GM19238 (cell line): ENCODE measurements around the gene LMAN1.

Source experiments
- DNase-seq: peaks from one replicate; pipeline ENCODE4 v3.0.0; 2011; ENCODE audit warnings: low spot score; ENCODE audit not compliant: insufficient read length

LMAN1 gene

DNA sequence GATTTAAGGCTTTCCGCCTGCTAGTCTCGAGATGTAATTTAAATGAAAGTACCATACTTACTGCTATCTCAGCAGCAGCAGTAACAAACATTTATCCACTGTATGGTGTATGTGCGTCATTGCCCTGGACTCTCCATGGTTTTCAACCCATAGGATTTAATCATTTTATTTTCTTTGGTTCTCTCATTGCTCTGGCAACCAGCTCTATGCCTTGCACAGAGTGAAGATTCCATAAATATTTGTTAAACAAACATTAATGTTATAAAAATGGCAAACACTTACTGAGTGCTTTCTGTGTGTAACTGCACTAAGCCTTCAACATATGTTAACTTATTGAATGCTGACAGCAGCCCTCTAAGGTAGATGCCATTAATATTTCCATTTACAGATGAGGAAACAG lies 1.3 kb upstream of the LMAN1 start:
- no peak for DNase-seq

DNA sequence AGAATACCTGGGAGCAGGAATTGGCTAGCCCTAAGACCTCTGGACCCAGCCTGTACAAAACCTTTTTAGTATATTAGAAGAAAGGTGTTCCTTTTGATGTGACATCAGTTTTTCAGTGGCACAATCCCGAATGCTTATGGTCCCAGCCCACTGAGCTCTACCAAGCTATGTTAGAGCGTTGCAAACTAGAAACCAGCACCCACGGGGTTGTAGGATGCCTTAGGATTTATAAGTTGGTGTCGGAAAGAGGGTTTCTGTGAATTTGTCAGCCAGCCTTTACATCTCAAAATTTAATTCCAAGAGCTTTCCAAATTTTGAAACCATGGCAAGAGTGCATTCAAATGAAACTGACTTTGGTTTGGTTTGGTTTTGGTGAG lies 499 bp upstream of the LMAN1 start:
- DNase-seq: no peak

DNA sequence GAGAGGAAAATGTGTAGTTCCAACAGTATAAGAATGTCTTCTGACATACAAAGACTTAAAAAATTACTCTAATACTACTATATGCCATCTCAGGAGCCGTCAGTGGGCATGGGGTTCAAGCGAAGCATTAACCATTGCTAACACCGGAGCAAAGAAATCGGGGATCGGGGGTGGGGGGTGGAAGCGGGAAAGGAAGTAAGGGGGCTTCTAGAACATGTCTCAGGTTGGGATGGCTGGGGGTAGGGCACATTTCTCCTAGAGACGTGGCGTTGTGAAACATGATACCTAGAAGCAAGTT lies 702 bp downstream of the LMAN1 start:
- no peak for DNase-seq

DNA sequence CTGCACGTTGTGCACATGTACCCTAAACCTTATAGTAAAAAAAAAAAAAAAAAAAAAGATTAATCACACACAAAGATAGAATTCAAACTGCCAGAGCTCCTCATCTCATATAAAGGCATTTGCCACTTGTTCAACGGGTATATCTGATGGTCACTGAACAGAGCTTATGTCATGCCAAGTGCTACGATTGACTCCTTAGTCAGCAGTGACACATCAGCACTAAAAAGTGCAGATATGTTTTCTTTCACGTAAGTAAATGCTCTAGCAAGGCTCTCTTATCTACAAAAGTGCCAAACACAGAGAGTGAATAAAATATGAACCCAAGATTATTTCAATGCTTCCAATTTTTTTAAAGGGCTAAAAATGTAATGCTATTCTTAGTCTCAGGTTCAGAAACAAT lies 1.1 kb downstream of the LMAN1 start:
- no peak for DNase-seq

DNA sequence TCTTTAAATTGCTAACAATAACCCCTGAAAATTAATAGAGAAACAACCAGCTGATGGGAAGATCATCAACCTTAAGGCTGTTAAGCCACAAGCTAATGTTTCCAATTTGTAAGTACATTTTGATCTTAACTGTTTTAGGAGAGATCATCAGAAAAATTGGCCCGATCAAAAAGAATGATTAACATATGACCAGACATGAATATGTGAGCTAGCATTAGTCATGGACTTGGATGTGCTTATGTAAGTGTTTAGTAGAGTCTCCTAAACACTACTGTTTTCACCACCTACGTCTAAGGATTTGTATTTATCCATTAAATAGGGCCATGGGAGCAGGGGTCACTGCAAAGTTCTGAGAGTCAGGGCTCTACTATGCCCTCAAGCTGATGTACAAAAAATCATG lies 4.3 kb downstream of the LMAN1 start:
- no peak for DNase-seq

DNA sequence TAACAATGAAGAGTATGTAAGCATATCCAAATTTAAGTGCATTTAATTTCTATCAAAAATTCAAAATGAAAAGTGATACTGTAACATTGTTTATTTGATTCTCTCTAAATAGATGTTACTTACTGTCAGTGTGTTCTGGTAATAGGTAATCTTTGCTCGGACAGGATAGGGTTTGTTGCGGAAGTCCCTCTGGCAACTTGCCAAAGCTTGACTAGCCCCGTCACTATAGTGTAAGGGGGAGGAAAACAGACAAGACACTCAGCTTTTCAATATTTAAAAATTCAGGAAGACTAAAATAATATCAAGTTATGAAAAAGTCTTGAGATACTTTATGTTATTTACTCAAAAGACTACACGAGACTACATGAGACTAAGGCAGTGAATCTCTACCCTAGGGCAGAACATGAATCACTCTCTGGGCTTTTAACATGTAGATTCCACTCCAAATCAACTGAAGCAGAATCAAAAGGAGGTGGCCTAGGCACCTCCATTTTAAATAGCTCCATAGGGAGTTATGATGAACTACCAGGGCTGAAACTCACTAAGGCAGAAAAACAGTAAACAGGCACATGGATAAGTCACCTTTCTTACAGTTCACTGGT lies 5.9 kb downstream of the LMAN1 start:
- no peak for DNase-seq

DNA sequence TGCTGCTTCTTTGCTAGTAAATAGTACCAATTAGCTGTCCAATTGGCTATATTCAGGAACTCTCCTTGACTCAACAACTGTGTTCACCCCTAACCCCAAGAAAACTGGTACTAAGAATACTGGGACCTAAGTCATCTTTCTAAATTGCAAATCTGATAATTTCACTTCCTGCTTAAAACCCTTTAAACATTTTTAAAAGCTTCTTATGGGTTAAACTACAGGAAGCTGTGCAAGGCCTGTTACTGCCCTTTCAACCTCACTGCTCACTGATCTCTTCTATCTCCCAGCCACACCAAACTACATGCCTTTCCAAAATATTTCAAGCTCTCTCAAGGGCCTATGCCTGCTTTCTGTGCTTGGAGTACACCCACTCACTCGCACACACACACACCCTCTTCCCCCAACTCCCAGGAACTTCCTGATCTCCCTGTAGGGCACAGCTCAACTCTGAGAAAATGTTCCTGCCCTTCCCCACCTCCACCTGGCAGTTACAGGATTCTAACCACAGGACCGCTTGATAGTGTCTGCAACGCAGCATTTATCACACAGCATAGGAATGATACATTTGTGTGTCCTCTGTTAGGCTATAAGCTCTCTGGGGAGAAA lies 6.7 kb downstream of the LMAN1 start:
- DNase-seq: no peak

DNA sequence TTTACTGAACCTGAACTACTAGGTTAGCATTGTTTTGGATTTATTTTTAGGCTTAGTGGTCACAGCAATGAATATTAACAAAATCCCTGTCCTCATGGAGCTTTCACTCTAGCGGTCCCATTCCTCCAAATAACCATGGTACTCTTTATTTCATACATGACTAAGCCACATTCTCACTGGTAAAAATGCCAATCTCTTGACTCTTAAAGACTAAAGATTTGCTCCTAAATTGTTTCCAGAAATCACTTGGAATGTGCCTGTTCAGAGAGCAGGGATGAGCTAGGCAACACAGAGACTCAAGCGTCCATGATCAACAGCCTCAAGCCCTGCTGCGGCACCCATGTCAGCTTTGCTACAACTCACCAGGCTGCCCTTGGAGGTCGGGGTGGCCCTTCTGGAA lies 13.5 kb downstream of the LMAN1 start:
- no peak for DNase-seq

DNA sequence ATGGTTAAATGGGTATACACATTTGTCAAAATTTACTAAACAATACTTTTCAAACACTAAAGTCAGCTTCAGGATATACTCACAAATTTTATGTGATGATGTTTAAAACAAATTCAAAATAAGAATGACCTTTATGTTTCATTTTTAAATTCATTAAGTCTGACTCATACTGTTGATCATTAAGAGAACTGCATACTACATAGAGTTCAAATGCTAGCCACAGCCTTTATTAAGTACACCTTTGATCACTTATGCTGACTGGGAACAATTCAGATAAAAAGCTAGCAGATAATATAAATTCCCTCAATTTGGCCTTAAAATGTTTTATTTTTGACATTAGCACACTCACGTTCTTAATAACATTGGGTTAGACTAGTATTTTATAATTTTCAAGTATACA lies 14.1 kb downstream of the LMAN1 start:
- DNase-seq: no peak

DNA sequence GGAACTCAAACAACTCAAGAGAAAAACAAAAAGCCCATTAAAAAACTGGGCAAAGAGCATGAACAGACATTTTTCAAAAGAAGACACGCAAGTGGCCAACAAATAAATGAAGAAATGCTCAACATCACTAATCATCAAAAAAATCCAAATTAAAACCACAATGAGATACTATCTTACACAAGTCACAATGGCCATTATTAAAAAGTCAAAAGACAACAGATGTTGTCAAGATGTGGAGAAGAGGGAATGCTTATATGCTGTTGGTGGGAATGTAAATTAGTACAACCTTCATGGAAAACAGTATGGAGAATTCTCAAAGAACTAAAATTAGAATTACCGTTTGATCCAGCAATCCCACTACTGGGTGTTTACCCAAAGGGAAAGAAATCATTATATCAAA lies 15.1 kb downstream of the LMAN1 start:
- DNase-seq: no peak

DNA sequence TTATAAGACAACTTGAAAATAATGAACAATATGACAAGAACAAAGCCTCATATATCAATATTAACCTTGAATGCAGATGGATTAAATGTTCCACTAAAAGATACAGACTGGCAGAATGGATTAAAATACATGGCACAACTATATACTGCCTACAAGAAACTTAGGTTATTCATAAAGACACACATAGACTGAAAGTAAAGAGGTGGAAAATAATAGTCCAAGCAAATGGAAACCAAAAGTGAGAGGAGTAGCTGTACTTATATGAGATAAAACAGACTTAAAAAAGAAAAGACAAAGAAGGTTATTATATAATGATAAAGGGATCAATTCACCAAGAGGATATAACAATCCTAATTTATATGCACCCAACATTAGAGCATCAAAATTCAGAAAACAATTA lies 18.2 kb downstream of the LMAN1 start:
- DNase-seq: no peak

DNA sequence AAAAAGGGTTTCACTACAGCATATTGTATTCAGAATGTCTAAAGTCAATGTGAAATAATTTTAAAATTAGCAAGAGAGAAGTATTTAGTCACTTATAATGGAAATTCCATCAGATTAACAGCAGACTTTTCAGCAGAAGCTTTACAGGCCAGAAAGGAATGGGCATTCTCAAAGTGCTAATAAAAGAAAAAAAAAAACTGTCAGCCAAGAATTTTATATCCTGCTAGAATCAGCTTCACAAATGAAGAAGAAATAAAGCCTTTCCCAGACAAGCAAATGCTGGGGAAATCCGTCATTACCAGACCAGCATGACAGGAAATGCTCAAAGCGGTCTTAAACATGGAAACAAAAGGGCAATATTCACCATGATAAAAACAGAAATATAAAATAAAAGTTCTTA lies 18.8 kb downstream of the LMAN1 start:
- DNase-seq: no peak

DNA sequence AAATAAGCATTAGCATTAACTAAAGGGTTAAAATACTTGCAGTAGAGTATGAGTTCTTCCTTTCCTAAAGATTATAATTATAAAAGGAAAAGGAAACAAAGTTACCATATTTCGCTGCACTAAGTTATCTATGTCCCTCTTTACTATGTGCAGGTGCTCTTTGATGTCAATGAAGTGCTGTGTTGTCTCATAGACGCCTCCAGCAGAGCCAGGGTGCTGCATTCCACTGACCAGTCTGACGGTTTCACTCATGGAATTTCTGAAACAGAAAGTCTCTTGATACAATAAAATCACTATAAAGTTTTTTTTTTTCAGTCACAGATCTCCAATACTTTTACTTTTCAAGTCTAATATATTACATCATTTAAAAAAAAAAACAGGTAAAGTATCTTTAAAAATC lies 26.1 kb downstream of the LMAN1 start:
- no peak for DNase-seq

DNA sequence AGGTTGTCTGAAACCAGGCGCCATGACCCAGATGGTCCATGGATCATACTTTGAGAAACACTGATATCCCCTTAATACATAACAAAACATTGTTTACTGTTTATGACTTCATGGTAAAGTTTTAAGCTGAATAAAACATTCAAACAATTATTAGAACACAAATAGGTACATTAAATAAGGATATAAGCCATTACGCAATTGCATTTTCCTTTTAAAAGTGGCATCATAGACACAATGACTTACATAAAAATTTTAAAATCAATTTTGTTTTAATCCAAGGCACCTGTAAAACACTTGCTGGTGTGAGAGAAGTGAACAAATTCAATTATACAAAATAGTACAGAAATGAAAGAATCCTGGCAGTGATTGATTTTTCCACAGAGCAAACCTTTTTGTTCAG lies 30.4 kb downstream of the LMAN1 start:
- no peak for DNase-seq

DNA sequence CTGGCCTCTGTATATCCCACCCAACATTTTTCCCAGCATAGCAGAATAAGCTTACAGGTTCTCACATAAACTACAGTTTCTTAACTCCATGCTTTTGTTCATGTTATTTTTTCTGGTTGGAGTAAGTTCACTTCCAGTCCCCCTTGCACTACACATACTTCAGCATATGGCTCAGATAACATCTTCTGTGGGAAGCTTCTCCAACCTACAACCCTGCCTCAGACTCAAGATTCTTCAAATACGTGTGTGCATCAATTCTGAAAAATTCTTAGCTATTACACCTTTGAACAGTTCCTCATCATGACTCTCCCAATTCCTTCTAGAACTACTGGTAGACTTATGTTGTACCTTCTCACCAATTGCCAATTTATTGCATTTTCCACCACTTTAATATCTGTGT lies 33.1 kb downstream of the LMAN1 start:
- no peak for DNase-seq

DNA sequence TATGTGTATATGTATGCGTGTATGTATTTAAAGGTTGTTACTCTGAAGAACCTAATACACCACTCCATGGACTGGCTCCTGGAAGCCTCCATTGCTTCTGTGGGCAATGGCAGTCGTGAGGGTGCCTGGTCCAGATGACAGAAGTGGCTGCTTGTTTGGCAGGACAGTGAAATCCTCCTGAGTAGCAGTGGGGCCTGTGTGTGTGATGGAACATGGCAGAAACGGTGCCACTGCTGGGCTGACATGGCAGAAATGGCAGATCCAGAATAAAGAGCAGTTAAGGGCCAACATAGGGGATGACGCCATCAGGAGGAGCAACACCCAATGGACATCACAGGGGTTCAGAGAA lies 34.5 kb downstream of the LMAN1 start:
- no peak for DNase-seq

DNA sequence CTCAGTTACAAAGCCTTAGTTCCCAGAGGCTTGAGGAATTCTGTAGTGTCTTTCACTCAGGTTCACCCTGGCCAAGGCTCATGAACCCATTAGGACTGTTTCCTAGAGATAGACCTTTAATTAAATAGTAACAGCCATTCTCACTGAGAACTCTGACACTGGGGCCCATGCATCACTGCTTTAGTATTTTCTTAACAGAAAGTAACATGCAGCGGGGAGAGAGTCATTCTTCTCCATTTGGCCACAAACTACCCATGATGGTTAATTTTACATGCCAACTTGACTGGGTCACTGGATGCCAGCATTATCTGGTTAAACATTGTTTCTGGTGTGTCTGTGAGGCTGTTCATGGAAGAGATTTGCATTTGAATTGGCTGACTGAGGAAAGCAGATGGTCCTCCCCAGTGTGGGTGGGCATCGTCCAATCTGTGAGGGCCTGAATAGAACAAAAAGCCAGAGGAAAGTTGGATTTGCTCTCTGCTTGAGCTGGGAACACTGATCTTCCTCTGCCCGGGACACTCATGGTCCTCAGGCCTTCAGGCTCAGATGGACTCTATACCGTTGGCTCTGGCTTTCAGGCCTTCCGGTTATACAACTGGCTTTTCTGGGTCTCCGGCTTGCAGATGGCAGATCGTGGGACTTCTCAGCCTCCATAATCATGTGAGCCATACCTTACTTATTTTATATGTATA lies 35.0 kb downstream of the LMAN1 start:
- DNase-seq: no peak

DNA sequence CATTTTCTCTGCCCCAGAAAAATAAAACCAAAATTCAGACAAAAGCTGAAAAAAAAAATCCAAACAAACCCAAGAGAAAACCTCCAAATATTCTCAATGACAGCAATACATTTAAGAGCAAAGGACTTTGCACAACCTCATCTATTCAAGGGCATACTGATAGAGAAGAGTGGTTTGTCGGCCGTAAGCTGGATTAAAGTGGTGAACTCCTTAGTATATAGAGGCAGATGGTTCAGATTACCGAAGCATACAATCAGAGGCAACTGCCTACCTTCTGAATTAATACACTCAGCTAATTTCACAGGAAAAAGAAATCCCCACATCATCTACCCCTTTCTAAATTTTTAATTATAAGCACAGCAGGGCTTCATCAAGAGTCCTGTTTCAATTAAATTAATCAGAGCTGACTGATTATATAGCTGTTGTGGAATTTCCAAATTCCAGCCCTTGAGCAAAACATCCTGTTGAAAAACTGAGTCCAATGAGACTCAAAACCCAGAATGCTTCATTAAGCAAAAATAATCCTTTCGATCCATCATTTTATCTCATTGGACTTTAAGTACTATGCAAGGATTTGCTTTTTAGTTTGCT lies 40.5 kb downstream of the LMAN1 start, which contains the start of gene CPLX4:
TSS of gene CPLX4 (minus strand) at position 190 of the 591 bp plus-strand sequence. CDS start at position 3, 187 bp downstream.
- no peak for DNase-seq

DNA sequence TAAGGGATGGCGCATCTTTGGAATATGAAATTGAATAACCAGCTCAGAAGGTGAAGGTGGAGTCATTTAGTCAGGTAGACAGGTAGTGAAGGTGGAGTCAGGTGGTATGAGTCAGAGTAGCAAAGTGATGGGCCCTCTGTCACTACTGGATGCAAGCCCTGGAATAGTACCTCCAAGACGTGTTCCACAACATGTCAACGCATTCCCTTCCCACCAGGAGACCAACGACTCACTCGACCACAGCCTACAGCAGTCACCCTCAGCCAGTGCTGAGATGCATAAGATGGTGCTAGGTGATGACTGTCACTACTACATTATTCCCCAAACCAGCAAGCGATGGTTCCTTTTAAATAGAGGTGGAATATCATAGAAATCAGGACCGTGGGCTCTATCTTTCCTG lies 47.4 kb downstream of the LMAN1 start:
- DNase-seq: no peak

DNA sequence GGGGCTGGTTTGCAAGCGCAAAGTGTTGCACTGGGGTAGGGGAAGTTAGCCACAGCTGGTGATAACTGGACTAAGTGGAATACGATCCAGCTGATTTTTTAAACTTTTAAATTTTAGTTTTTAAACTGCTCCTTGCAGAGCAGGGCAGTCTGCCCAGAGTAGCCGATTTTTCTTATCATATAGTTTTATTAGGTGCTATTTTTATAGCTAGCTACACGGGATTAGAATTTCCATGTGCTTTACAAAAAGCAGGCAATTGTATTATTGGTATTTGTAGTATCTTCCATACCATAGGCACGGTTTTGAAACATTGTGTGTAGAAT lies 50.2 kb downstream of the LMAN1 start:
- DNase-seq: no peak

DNA sequence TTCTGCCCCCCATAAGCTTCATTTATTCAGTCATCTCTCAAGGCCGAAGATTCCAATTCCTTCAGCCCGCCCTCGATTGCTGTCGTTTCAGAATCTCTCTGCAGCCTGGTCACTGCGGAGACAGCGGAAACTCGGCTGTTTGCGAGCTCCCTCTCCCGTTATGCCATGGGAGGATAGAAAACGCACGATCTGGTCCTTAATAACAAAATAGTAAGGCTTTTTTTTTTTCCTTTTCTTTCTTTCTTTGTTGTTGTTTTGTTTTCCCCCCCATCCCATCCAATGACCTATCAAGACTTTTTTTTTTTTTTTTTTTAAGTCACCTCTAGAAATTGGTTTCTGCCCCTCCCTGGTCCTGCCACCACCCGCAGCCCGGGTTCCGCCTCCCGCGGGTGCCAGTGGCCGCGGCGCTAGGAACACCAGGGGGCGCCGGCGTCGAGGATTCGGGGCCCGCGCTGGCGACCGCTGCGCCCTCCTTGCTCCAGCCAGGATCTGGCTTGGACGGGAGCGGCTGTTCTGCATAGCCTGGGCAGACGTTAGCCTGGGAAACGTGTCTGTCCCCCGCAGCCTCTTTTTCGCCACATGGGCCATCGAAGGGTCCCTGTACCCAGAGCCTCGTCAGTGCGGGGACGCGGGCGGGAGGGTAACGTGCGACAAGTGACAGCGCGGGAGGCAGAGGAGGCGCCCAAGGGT lies 50.7 kb downstream of the LMAN1 start:
- DNase-seq: peak; percentile 62

DNA sequence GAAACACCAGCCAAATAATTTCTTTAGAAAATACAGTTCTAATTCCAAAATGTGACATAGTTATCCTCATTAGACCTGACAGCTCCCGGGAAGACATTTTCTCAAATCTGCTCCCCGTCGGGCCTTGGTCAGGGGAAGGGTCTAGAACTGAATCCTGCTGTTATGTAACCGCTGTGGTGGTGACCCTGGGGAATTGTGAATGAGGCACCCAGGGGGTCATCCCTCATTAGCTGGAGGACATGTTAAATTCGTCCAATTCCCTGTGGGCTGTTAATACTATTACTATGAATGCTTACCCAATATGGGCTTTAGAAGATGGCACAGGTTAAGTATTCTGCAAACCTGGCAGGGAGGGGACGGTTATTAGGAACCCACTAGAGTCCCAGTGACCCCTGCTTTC lies 52.4 kb downstream of the LMAN1 start:
- DNase-seq: no peak

DNA sequence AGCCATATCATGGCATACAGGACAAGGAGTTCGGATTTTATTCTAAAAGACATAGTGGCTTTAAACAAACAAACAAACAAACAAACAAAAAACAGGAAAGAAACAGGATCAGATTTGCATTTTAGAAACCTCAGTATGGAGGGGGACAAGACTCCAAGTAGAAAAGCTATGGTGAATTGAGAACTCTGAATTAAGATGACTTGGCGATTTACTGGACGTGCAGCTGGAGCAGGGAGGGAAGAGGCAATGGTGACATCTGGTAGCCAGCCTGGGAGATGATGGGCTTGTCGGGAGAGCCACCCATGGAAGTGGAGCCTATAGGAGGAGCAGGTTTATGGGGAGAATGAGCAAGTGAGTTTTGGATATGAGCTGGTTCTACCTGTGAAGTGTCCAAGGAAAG lies 53.8 kb downstream of the LMAN1 start:
- DNase-seq: no peak
